ENCODE results near the gene EGFL8. TPM values are rescaled to one million over a fixed set of nuclear protein-coding genes. Genes with fewer than 3 reads are reported as not detected.

Gene EGFL8
- total RNA-seq, 6 experiments from 2014 or later: 3.5 to 4.4 (median 3.7) TPM

DNA sequence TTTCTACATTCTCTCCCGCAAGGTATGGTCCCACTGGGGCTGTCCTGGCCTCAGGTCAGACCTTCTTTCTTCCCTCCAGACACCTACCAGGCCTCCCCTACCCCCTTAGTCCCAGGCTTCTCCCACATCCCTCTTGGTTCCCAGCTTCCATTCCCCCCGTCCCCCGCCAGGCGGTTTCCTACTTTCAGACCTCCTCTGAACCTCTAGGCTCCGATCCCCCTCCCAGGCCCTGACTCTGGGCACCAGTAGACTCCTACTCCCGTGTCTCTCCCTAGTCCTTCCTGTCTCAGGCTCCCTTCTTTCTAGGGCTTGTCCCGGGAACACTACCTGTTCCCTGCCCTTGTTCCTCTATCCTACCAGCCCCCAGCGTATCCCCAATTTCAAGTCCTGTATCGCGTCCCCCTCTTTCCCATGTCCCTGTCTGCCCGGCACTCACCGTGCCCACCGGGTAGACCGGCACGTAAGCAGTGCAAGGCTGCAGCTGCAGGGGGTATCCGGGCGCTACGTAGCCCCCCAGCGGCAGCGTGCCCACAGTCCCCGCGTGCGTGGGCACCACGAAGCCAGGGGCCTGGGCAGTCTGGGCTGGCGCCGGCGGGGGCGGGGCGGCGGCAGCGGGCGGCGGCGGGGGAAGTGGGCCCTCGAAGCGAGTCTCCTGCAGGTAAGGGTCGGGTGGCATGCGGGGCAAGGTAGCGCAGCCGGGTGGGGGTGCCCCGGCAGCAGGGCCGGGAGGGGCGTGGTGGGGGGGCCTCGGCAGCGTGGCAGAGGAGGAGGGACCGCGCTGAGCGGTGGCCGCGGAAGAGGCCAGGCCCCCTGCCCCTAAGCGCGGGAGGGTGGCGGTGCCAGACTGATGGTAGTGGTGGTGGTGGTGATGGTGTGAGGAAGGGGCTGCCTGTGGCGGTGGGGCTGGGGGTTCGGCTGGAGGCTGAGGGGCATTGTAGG, 14.2 kb upstream of the EGFL8 start:
- H3K9me3 Mint-ChIP-seq: no peaks in the 10 kb centered on the region
- H3K36me3 Mint-ChIP-seq (ENCODE audit: low read depth): peaks cover 13% of the 10 kb centered on the region; the same call in 1 of the 2 replicates
- no peak for DNase-seq
- no peak overlapping the region for H3K27ac Mint-ChIP-seq
- peaks cover 7% of the 10 kb centered on the region for H3K27me3 Mint-ChIP-seq (ENCODE audit: insufficient read depth)
- TF ChIP-seq, protein P1, sequence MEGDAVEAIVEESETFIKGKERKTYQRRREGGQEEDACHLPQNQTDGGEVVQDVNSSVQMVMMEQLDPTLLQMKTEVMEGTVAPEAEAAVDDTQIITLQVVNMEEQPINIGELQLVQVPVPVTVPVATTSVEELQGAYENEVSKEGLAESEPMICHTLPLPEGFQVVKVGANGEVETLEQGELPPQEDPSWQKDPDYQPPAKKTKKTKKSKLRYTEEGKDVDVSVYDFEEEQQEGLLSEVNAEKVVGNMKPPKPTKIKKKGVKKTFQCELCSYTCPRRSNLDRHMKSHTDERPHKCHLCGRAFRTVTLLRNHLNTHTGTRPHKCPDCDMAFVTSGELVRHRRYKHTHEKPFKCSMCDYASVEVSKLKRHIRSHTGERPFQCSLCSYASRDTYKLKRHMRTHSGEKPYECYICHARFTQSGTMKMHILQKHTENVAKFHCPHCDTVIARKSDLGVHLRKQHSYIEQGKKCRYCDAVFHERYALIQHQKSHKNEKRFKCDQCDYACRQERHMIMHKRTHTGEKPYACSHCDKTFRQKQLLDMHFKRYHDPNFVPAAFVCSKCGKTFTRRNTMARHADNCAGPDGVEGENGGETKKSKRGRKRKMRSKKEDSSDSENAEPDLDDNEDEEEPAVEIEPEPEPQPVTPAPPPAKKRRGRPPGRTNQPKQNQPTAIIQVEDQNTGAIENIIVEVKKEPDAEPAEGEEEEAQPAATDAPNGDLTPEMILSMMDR (IDR thresholded peaks at IDR 0.05): no peak
- H3K4me1 Mint-ChIP-seq (ENCODE audit: low read depth): peaks cover 38% of the 10 kb centered on the region
- peak overlapping the region; percentile 100 for H3K4me3 Mint-ChIP-seq

DNA sequence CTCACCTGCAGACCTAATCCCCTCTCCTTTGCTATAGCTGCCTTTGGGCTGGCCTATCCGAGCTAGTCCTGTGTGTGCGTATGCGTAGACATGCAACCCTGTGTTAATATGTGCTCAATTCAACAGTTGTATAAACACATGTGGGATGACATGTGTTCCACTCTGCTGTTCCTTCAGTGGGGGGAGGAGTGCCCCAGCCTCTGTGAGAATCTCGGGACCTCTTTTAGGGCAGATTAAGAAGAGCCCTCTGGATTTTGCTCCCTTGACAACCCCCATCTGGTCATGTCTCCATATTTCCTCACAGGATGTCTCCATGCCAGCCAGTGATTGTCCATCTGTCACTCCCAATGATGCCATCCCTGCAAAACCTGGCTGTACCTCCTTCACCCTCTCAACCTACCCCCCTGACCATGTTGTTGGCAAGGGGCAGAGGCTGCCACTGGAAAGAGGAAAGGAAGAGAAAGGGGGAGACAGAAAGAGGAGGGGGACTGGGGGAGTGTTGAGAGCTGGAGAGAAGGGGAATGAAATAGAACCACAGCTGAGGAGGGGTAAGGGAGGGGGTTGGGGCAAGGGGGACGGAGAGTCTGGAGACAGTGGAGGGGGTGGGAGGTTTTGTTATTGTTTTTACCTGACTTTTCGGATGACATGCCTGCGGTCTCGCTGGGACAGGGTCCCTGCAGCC, 13.1 kb upstream of the EGFL8 start:
- Mint-ChIP-seq H3K27ac (peak overlapping the region; percentile 17; the same call in 1 of the 2 replicates), H3K4me1 (ENCODE audit: low read depth) (peaks cover 43% of the 10 kb centered on the region), H3K36me3 (ENCODE audit: low read depth) (peaks cover 13% of the 10 kb centered on the region; the same call in 1 of the 2 replicates), H3K4me3 (peak overlapping the region; percentile 100), H3K27me3 (ENCODE audit: insufficient read depth) (peaks cover 6% of the 10 kb centered on the region), H3K9me3 (no peaks in the 10 kb centered on the region)
- DNase-seq: no peak
- TF ChIP-seq, protein P1 (IDR thresholded peaks at IDR 0.05): no peak

DNA sequence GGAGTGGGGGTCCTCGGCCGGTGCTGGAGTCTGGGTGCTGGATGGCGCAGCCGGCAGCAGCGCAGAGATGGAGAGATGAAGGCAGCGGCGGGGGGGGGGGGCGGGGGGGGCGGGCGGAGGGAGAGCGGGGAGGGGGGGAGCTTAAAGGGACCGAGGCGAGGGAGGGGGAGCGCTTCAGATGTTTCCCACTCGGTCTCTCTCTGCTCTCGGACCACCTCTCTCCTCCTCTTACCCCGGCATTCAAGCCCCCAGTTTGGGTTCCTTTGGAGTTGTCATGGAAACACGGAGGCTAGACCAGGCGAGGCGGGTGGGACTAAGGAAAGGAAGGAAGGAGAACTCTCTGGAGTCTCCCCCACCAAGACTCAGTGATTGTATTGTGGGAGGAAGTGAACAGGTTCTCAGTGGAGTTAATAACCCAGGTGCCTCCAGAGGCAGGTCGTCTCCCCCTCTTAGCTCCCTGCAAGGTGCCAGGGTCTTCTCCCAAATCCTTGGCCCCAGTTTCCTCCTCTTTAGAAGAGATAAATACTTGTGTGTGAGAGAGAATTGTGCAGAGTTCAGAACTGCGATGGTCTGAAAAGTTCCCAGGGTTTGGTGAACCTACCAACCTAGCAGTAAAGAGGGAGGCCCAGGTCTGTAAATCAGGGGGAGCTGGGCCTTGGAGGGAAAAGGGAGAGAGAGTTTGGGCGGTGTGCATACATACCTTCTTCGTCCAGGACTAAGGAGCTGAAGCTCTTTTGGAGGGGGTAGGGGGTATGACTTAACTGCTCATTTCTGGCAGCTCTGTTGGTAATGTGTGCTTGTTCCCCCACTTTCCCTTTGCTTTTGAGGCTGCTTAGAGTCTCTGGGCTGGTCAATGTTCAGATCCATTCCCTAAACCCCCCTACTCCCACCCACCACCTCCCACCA, 12.3 kb upstream of the EGFL8 start, which contains the start of gene PRRT1:
TSS of gene PRRT1 (minus strand) at position 77 of the 906 bp plus-strand sequence. CDS start 112 bp downstream, outside the sequence.
- TF ChIP-seq, protein P1 (IDR thresholded peaks at IDR 0.05): no peak
- Mint-ChIP-seq H3K9me3 (no peaks in the 10 kb centered on the region), H3K27me3 (ENCODE audit: insufficient read depth) (peaks cover 5% of the 10 kb centered on the region), H3K36me3 (ENCODE audit: low read depth) (peaks cover 13% of the 10 kb centered on the region; the same call in 1 of the 2 replicates), H3K4me3 (peak within 1 kb of the TSS; percentile 100), H3K27ac (peak within 1 kb of the TSS; percentile 97), H3K4me1 (ENCODE audit: low read depth) (peaks cover 43% of the 10 kb centered on the region)
- no peak for DNase-seq

DNA sequence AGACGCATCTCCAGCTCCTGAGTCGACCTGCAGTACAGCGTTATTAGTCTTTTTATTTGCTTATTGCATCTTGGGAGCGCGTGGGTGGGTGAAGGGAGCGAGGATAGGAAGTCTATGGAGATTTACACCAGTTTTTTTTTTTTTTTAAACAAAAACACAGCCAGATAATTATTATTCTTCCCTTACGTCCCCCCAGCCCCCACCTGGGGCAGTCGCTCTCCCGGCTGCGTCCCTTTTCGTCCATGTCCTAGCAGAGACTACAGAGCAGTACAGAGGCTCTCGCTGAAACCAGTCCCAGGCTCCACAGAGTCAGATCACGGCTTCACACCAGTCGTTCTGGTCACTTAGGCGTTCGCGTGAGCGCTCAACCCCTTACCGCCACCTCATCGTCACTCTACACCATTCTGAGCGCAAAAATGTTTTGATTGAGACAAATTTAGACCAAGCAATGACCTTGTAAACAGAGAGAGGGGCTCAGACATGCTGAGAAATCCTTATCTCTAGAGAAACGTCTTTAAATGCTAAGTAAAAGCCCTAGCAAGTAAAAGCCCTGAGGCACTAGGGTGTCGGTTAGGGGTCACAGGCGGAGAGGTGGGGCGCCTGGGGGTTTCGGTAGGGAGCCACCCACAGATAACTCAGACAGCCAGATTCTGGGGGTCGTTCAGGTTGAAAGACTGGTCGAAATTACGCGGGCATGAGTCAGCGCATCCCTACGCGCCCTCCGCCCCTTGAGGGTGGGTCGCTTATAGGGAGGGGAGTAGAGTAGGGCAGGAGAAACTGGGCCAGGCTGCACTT, 11.4 kb upstream of the EGFL8 start:
- H3K27me3 Mint-ChIP-seq (ENCODE audit: insufficient read depth): peaks cover 4% of the 10 kb centered on the region
- H3K36me3 Mint-ChIP-seq (ENCODE audit: low read depth): peaks cover 20% of the 10 kb centered on the region
- peak overlapping the region; percentile 100 for H3K4me3 Mint-ChIP-seq
- no peaks in the 10 kb centered on the region for H3K9me3 Mint-ChIP-seq
- H3K27ac Mint-ChIP-seq: peak overlapping the region; percentile 97
- H3K4me1 Mint-ChIP-seq (ENCODE audit: low read depth): peaks cover 43% of the 10 kb centered on the region
- TF ChIP-seq, protein P1 (IDR thresholded peaks at IDR 0.05): no peak
- peak; percentile 46 for DNase-seq

Data from HFFc6 (cell line).